ENCODE data around the gene WDR31. TPM values are rescaled to one million over a fixed set of nuclear protein-coding genes. Genes with fewer than 3 reads are reported as not detected.

The WDR31 gene
- total and polyA plus RNA-seq, 4 donors = 1.8 to 7.0 (median 4.0) TPM

DNA sequence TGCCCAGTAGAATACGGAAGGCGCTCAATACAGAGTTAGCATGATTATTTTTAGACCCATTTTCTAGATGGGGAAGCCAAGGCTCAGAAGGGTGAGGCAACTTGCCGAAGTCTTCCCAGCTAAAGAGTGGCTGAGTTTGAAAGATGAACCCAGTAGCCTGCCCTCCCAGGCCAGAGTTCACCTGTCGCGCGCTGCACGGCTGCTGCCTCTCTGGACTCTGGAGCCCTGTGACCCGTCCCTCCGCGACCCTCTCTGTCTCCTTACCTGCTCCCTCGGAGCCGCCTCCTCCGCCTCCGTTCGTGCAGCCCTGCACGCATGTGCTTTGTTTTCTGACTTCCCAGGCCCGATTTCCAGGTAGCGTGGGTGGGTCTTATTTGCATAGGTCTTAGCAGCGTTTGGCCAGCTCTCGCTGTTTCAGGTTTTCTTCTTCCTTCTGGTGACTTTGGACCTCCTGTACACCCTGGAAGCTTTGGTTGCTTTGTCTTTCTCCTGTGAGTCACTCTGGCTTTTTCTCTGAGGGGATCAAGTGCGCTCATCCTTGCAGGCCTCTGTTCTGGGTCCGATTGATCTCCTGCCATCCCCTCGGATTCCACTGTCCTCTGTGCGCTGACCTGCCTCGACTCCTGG, 37.2 kb downstream of the WDR31 start, which contains the start of gene RNF183:
TSS of gene RNF183 (minus strand) at position 585 of the 627 bp plus-strand sequence. CDS start 5,192 bp downstream, outside the sequence.
- 77 to 84% methylated on average over 25 of the region's 25 CpGs for WGBS, 2 donors
- no peak within 1 kb of the TSS for H3K9ac ChIP-seq (ENCODE audit: insufficient read depth in 1 of 2, low read length in 2 of 2)
- H3K4me1 ChIP-seq (ENCODE audit: control insufficient read depth in 5 of 5, insufficient read depth in 5 of 5, low read length in 5 of 5) = no peaks in the 10 kb centered on the region
- H3K27me3 ChIP-seq (ENCODE audit: control insufficient read depth in 3 of 3, insufficient read depth in 3 of 3, low read length in 2 of 3) = no peaks in the 10 kb centered on the region
- TF ChIP-seq, protein P1, sequence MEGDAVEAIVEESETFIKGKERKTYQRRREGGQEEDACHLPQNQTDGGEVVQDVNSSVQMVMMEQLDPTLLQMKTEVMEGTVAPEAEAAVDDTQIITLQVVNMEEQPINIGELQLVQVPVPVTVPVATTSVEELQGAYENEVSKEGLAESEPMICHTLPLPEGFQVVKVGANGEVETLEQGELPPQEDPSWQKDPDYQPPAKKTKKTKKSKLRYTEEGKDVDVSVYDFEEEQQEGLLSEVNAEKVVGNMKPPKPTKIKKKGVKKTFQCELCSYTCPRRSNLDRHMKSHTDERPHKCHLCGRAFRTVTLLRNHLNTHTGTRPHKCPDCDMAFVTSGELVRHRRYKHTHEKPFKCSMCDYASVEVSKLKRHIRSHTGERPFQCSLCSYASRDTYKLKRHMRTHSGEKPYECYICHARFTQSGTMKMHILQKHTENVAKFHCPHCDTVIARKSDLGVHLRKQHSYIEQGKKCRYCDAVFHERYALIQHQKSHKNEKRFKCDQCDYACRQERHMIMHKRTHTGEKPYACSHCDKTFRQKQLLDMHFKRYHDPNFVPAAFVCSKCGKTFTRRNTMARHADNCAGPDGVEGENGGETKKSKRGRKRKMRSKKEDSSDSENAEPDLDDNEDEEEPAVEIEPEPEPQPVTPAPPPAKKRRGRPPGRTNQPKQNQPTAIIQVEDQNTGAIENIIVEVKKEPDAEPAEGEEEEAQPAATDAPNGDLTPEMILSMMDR (IDR thresholded peaks at IDR 0.05; ENCODE audit: control extremely low read depth, extremely low read depth) = no peak
- no peak within 1 kb of the TSS for H3K27ac ChIP-seq (ENCODE audit: low read depth in 1 of 2, low read length in 1 of 2)
- no peak for ATAC-seq (ENCODE audit: insufficient read depth, low FRiP score)
- no peak for DNase-seq
- no peaks in the 10 kb centered on the region for H3K36me3 ChIP-seq (ENCODE audit: control insufficient read depth in 4 of 4, insufficient read depth in 4 of 4, low read length in 4 of 4)
- no peak within 1 kb of the TSS for H3K4me3 ChIP-seq
- H3K9me3 ChIP-seq (ENCODE audit: control insufficient read depth in 4 of 4, insufficient read depth in 3 of 4, low read length in 3 of 4) = peaks cover 0 to 2% (median 0%) of the 10 kb centered on the region in 4 donors

DNA sequence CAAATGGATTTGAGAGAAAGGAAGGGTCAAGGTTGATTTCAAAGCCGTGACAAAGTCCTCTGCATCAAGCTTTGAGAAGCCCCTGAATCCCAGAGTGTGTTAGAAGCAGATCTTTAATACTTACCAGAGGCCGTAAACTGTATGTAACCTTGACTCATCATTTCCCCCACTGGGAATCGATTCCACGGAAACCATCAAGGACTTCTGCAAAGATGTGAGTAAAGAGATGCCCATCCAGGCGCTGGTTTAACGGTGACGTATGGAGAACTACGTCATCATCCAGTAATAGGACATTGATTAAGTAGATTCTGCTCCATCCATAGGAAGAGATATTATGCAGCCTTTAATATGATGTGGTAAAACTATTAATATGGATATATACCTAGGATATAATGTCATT, 38.5 kb downstream of the WDR31 start:
- H3K36me3 ChIP-seq (ENCODE audit: control insufficient read depth in 4 of 4, insufficient read depth in 4 of 4, low read length in 4 of 4) = no peaks in the 10 kb centered on the region
- no peak overlapping the region for H3K27ac ChIP-seq (ENCODE audit: low read depth in 1 of 2, low read length in 1 of 2)
- no peak overlapping the region for H3K9ac ChIP-seq (ENCODE audit: insufficient read depth in 1 of 2, low read length in 2 of 2)
- no peak overlapping the region for H3K4me3 ChIP-seq
- H3K4me1 ChIP-seq (ENCODE audit: control insufficient read depth in 5 of 5, insufficient read depth in 5 of 5, low read length in 5 of 5) = no peaks in the 10 kb centered on the region
- H3K27me3 ChIP-seq (ENCODE audit: control insufficient read depth in 3 of 3, insufficient read depth in 3 of 3, low read length in 2 of 3) = no peaks in the 10 kb centered on the region
- peaks cover 0 to 2% (median 0%) of the 10 kb centered on the region in 4 donors for H3K9me3 ChIP-seq (ENCODE audit: control insufficient read depth in 4 of 4, insufficient read depth in 3 of 4, low read length in 3 of 4)
- DNase-seq = no peak
- TF ChIP-seq, protein P1 (IDR thresholded peaks at IDR 0.05; ENCODE audit: control extremely low read depth, extremely low read depth) = no peak
- ATAC-seq (ENCODE audit: insufficient read depth, low FRiP score) = no peak
- 95 to 96% methylated on average over 8 of the region's 8 CpGs for WGBS, 2 donors

DNA sequence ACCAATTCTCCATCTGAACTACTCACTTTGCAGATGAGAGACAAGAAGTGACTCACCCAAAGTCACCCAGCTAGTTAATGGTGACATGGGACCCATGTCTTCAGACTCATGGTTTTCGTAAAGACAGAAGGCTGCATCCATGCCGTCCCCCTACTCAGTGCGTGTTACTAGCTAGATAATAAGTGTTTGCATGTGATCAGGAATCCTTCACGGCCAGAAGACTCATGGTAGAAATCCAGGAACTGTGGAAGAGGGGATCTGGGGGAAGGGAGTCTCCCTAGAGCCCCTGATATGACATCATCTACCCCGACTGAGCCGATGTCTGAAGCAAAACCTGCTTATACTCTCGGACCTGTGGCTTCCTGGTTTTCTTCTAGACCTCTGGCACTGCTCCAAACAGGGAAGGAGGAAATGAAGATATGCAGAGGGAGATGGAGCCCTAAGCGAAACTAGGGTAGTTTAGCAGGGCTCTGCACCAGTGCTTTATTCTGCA, 40.2 kb downstream of the WDR31 start:
- WGBS, 2 donors = 33 to 36% methylated on average over 8 of the region's 8 CpGs

More for the DNA sequence above, 40.2 kb downstream of the WDR31 start:
- ATAC-seq (ENCODE audit: insufficient read depth, low FRiP score) = peak; percentile 41
- H3K27me3 ChIP-seq (ENCODE audit: control insufficient read depth in 3 of 3, insufficient read depth in 3 of 3, low read length in 2 of 3) = no peaks in the 10 kb centered on the region
- no peak overlapping the region for H3K27ac ChIP-seq (ENCODE audit: low read depth in 1 of 2, low read length in 1 of 2)
- H3K4me1 ChIP-seq (ENCODE audit: control insufficient read depth in 5 of 5, insufficient read depth in 5 of 5, low read length in 5 of 5) = no peaks in the 10 kb centered on the region
- peaks cover 0 to 2% (median 0%) of the 10 kb centered on the region in 4 donors for H3K9me3 ChIP-seq (ENCODE audit: control insufficient read depth in 4 of 4, insufficient read depth in 3 of 4, low read length in 3 of 4)
- TF ChIP-seq, protein P1 (IDR thresholded peaks at IDR 0.05; ENCODE audit: control extremely low read depth, extremely low read depth) = no peak
- H3K4me3 ChIP-seq = no peak overlapping the region
- peak in 2 of 3 donors; percentile 55 to 65 for DNase-seq
- H3K36me3 ChIP-seq (ENCODE audit: control insufficient read depth in 4 of 4, insufficient read depth in 4 of 4, low read length in 4 of 4) = no peaks in the 10 kb centered on the region
- no peak overlapping the region for H3K9ac ChIP-seq (ENCODE audit: insufficient read depth in 1 of 2, low read length in 2 of 2)
